B cell (primary cell): ENCODE data around the gene OSER1. TPM values are rescaled to one million over a fixed set of nuclear protein-coding genes. Genes with fewer than 3 reads are reported as not detected.

Experiments used
- ATAC-seq: fragments of 200-7000 bp; cut with Tn5 transposase; one replicate; pipeline ENCODE4 v1.10.0; 2021; ENCODE audit warnings: low read depth, mild to moderate bottlenecking, moderate number of reproducible peaks, moderate library complexity
- CTCF ChIA-PET: fragments of 350-600 bp; sonication (Branson Sonifier 250); formaldehyde crosslinking; loops from one replicate; lab custom pipeline; 2021; ENCODE audit warnings: antibody characterized with exemption, inconsistent platforms; lab: Charles Lee
- POLR2A ChIA-PET: fragments of 350-600 bp; sonication (Branson Sonifier 250); formaldehyde crosslinking; loops from one replicate; lab custom pipeline; 2021; ENCODE audit warnings: antibody characterized with exemption; lab: Charles Lee
- DNase-seq: peaks from one replicate; pipeline ENCODE4 v3.0.0; 2013
- H2AFZ ChIP-seq: 2 replicates; pipeline ENCODE4 v1.6.1; 2012; ENCODE audit warnings: mild to moderate bottlenecking, low read depth, low read length; ENCODE audit not compliant: insufficient read depth, poor library complexity, severe bottlenecking
- H3K27ac ChIP-seq, 2 donors: 1 replicate in 1 of 2; 2 replicates in 1 of 2; pipeline ENCODE4 v1.5.1; 2012 to 2013; ENCODE audit warnings: low read length in 2 of 2, mild to moderate bottlenecking in 2 of 2, moderate library complexity in 1 of 2
- H3K27me3 ChIP-seq, 4 experiments: fragments of 200-600 bp in 1 of 4; sonication (generic) in 1 of 4; replicated peaks in 1 of 4; 1 replicate in 2 of 4; 2 replicates in 2 of 4; pipeline versions ENCODE4 v1.6.1 to v1.7.0; 2013 to 2016; ENCODE audit warnings: low read length in 3 of 4, mild to moderate bottlenecking in 2 of 4, mixed read lengths in 1 of 4, moderate library complexity in 1 of 4; ENCODE audit not compliant: insufficient read depth in 4 of 4, control insufficient read depth in 3 of 4; ENCODE audit errors: control extremely low read depth in 1 of 4
- H3K36me3 ChIP-seq, 2 experiments: replicated peaks in 1 of 2; 1 replicate in 1 of 2; 2 replicates in 1 of 2; pipeline versions ENCODE4 v1.6.1 to v1.7.1; 2013; ENCODE audit warnings: low read length in 1 of 2; ENCODE audit not compliant: insufficient read depth in 2 of 2, control insufficient read depth in 1 of 2; ENCODE audit errors: control extremely low read depth in 1 of 2, extremely low read depth in 1 of 2
- H3K4me1 ChIP-seq, 2 donors: fragments of 200-600 bp in 1 of 2; sonication (generic) in 1 of 2; 1 replicate in 1 of 2; 2 replicates in 1 of 2; pipeline versions ENCODE4 v1.5.1 to v1.6.1; 2013 to 2017; ENCODE audit warnings: low read length in 2 of 2; ENCODE audit not compliant: control insufficient read depth in 2 of 2, insufficient read depth in 2 of 2
- H3K4me2 ChIP-seq: replicated peaks from 2 replicates; pipeline ENCODE3; 2012; ENCODE audit warnings: mild to moderate bottlenecking, low read depth, low read length; ENCODE audit not compliant: poor library complexity, severe bottlenecking
- H3K4me3 ChIP-seq, 5 experiments: fragments of 200-600 bp in 1 of 5; sonication (generic) in 1 of 5; 1 replicate in 3 of 5; 2 replicates in 2 of 5; pipeline versions ENCODE4 v1.5.1 to v1.7.0; 2011 to 2016; ENCODE audit warnings: low read length in 4 of 5, mild to moderate bottlenecking in 4 of 5, low read depth in 2 of 5, control low read depth in 1 of 5, moderate library complexity in 1 of 5; ENCODE audit not compliant: insufficient read depth in 1 of 5; ENCODE audit errors: control extremely low read depth in 1 of 5, extremely low read depth in 1 of 5
- H3K79me2 ChIP-seq: fragments of 200-600 bp; sonication (generic); one replicate; pipeline ENCODE4 v1.6.0; 2016; ENCODE audit warnings: low read length; ENCODE audit not compliant: control insufficient read depth, insufficient read depth
- H3K9ac ChIP-seq: fragments of 200-600 bp; sonication (generic); 2 replicates; pipeline ENCODE4 v1.6.1; 2017; ENCODE audit warnings: mild to moderate bottlenecking, low read length, moderate library complexity
- H3K9me3 ChIP-seq, 3 donors: one replicate each; pipeline versions ENCODE4 v1.6.1 to v1.7.1; 2013; ENCODE audit warnings: low read length in 2 of 3; ENCODE audit not compliant: control insufficient read depth in 2 of 3, insufficient read depth in 1 of 3; ENCODE audit errors: control extremely low read depth in 1 of 3
- H4K20me1 ChIP-seq: 2 replicates; pipeline ENCODE4 v1.6.0; 2012; ENCODE audit warnings: mild to moderate bottlenecking, low read length; ENCODE audit not compliant: insufficient read depth, control insufficient read depth, poor library complexity, severe bottlenecking
- H3K27ac Mint-ChIP-seq: one replicate; pipeline ENCODE4 v1.8.0; 2021; ENCODE audit warnings: mixed read lengths
- H3K27me3 Mint-ChIP-seq: one replicate; pipeline ENCODE4 v1.8.0; 2021; ENCODE audit warnings: mixed read lengths
- H3K4me1 Mint-ChIP-seq: one replicate; pipeline ENCODE4 v1.8.0; 2021; ENCODE audit warnings: mixed read lengths
- H3K4me3 Mint-ChIP-seq: one replicate; pipeline ENCODE4 v1.8.0; 2021; ENCODE audit warnings: mixed read lengths
- H3K9me3 Mint-ChIP-seq: one replicate; pipeline ENCODE4 v1.8.0; 2022; ENCODE audit warnings: mixed read lengths; ENCODE audit not compliant: insufficient read depth
- EZH2 ChIP-seq: IDR thresholded peaks from 2 replicates; pipeline ENCODE4 v1.6.1; 2012; ENCODE audit warnings: borderline replicate concordance, low read depth, mild to moderate bottlenecking, moderate library complexity, low read length; ENCODE audit not compliant: insufficient read depth, poor library complexity, severe bottlenecking
- WGBS: methylation state at CpG from one replicate; pipeline ENCODE4 v1.1.5; 2013; ENCODE audit warnings: missing lambda C conversion rate; ENCODE audit not compliant: insufficient coverage; 5-methylcytosine and 5-hydroxymethylcytosine counted together
- intact Hi-C: fragments of 100-400 bp; cut with micrococcal nuclease; formaldehyde crosslinking; loops from one replicate; pipeline ENCODE4 v1.10.0; 2022
- polyA plus RNA-seq: library from polyadenylated mRNA; depleted of rRNA; stranded (reverse); fragments of >200 nt; gene quantifications from 2 replicates; pipeline ENCODE4 v1.2.3, GENCODE V29; 2012
- total RNA-seq, 2 donors: library from RNA; stranded (reverse); fragments of 120-200 nt in 1 of 2; gene quantifications; 1 replicate in 1 of 2; 2 replicates in 1 of 2; pipeline versions ENCODE4 v1.2.3 to v1.2.4, GENCODE V29; 2013 to 2022
- TF ChIP-seq, protein P1 (sequence below): fragments of 200-600 bp; IDR thresholded peaks from one replicate; pipeline ENCODE4 v1.8.0; 2022; ENCODE audit warnings: antibody characterized with exemption, mild to moderate bottlenecking

OSER1 gene
- total and polyA plus RNA-seq, 2 donors (not counting 1 experiment from before 2014, with no cell fraction given), result 80.0 to 130 TPM

- H3K27me3 ChIP-seq, result no peaks in the 10 kb centered on the region
- no peak overlapping the region for H3K4me2 ChIP-seq
- POLR2A ChIA-PET, result no interaction called here
- intact Hi-C loops, result no loop called here
- Mint-ChIP-seq H3K27me3 (peaks cover 13% of the 10 kb centered on the region), H3K4me3 (no peak overlapping the region), H3K9me3 (no peaks in the 10 kb centered on the region), H3K27ac (no peak overlapping the region), H3K4me1 (no peaks in the 10 kb centered on the region)
- no peak overlapping the region for H3K9ac ChIP-seq
- no peaks in the 10 kb centered on the region for H3K79me2 ChIP-seq
- peaks cover 0 to 9% (median 0%) of the 10 kb centered on the region in 3 donors for H3K9me3 ChIP-seq
- H3K4me1 ChIP-seq, result no peaks in the 10 kb centered on the region
- H3K36me3 ChIP-seq, result no peaks in the 10 kb centered on the region
- no peak for ATAC-seq
- TF ChIP-seq EZH2, result no peak
- TF ChIP-seq, protein P1, sequence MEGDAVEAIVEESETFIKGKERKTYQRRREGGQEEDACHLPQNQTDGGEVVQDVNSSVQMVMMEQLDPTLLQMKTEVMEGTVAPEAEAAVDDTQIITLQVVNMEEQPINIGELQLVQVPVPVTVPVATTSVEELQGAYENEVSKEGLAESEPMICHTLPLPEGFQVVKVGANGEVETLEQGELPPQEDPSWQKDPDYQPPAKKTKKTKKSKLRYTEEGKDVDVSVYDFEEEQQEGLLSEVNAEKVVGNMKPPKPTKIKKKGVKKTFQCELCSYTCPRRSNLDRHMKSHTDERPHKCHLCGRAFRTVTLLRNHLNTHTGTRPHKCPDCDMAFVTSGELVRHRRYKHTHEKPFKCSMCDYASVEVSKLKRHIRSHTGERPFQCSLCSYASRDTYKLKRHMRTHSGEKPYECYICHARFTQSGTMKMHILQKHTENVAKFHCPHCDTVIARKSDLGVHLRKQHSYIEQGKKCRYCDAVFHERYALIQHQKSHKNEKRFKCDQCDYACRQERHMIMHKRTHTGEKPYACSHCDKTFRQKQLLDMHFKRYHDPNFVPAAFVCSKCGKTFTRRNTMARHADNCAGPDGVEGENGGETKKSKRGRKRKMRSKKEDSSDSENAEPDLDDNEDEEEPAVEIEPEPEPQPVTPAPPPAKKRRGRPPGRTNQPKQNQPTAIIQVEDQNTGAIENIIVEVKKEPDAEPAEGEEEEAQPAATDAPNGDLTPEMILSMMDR, result no peak
- no peak overlapping the region for H2AFZ ChIP-seq
- no peak overlapping the region for H3K4me3 ChIP-seq
- no peak overlapping the region for H3K27ac ChIP-seq
- DNase-seq, result no peak
- H4K20me1 ChIP-seq, result no peaks in the 10 kb centered on the region
- 100% methylated on average over 1 of the region's 2 CpGs for WGBS
- CTCF ChIA-PET, result no interaction called here
Measured at GRCh38 chr20:44235702-44236101, 25.1 kb upstream of the OSER1 start.

DNA sequence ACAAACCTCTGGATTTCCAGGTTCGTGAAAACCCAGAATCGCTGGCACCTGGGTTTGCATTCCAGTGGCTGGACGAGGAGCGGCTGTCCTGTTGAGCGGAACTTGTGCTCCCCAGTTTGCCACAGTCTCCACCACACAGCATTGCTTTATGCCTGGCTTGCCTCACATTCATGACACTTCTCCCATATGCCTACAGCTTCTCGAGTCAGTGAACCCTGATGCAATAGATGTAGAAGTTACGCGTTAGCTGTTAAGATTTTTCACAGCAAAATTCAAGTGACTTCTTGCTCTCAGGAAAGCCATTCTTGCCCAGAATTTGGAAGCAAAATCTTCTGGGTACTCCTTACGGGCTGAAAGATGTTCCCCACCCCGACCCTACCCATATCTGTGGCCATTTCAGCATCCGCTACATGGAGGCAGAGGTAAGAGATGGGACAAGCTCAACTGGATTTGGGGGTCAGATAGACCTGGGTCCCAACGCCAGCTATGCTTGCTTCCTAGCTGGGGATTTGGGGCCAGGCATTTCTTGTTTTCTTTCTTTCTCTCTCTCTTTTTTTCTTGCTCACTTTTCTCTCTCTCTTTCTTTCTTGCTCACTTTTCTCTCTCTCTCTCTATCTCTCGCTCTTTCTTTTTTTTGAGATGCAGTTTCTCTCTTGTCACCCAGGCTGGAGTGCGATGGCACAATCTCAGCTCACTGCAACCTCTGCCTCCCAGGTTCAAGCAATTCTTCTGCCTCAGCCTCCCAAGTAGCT is 24.2 kb upstream of the OSER1 start:
- WGBS, result 94% methylated on average over 13 of the region's 14 CpGs
- ATAC-seq, result no peak
- H3K4me2 ChIP-seq, result no peak overlapping the region
- no peaks in the 10 kb centered on the region for H3K4me1 ChIP-seq
- H3K9me3 ChIP-seq, result peaks cover 0 to 9% (median 0%) of the 10 kb centered on the region in 3 donors
- H3K4me3 ChIP-seq, result no peak overlapping the region
- TF ChIP-seq, protein P1, result no peak
- TF ChIP-seq EZH2, result no peak
- no peak for DNase-seq
- no peaks in the 10 kb centered on the region for H3K4me1 Mint-ChIP-seq
- no peak overlapping the region for H3K4me3 Mint-ChIP-seq
- H3K27me3 Mint-ChIP-seq, result peaks cover 10% of the 10 kb centered on the region
- ChIA-PET CTCF (interaction anchor here (3.1 kb wide), 1 partner anchor 17 kb away, joined by 10 read pairs; no protein-coding TSS in a partner anchor), POLR2A (no interaction called here)
- H3K36me3 ChIP-seq, result no peaks in the 10 kb centered on the region
- intact Hi-C loops, result no loop called here
- no peak overlapping the region for H3K27ac Mint-ChIP-seq
- H3K9me3 Mint-ChIP-seq, result no peaks in the 10 kb centered on the region
- H3K27me3 ChIP-seq, result no peaks in the 10 kb centered on the region
- no peak overlapping the region for H3K9ac ChIP-seq
- H2AFZ ChIP-seq, result no peak overlapping the region
- no peaks in the 10 kb centered on the region for H4K20me1 ChIP-seq
- no peak overlapping the region for H3K27ac ChIP-seq
- H3K79me2 ChIP-seq, result no peaks in the 10 kb centered on the region
